ENCODE results near the gene TRMU.
"Not testable (repeated sequence)": the region's sequence is repeated elsewhere in the genome, so short reads cannot be mapped to it uniquely, and the experiment has no call there.

Gene TRMU

GRCh38 chr22:46390652-46391301, 55.3 kb downstream of the TRMU start:
- DNase-seq = no peak

DNA sequence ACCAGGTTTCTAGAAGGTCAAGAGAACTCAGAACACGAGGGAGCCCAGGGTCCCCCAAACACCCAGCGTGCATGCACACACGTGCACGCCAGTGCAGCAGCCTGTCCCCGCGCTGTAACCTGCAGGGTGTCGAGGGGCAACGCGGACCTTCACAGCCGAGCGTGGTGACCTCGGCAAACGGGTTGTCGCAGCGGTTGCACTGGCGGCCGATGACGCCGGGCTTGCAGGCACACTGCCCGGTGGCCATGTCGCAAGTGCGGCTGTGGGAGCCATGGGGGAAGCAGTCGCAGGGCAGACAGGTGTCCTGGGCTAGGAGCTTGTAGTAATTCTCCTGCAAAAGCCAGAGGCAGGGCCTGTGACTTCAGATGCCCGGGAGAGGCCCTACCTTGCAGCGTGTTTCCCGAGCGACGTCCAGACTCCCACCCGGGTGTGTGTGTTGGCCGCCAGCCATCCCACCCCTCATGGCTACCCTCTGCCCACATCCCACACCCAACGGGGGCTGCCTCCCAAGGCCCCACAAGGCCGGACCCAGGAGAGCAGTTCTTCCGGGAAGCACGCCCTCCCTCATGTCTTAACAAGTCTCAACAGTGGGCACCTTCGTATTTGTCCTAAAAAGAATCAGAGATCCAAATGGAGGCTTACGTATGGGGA, 56.1 kb downstream of the TRMU start:
- no peak for DNase-seq

GRCh38 chr22:46392137-46392844, 56.8 kb downstream of the TRMU start:
- no peak for DNase-seq

- peak; percentile 4 for DNase-seq
Measured at GRCh38 chr22:46393873-46394272, 58.4 kb downstream of the TRMU start.

GRCh38 chr22:46394622-46395021, 59.1 kb downstream of the TRMU start:
- no peak for DNase-seq

GRCh38 chr22:46395145-46395544, 59.6 kb downstream of the TRMU start:
- DNase-seq = no peak

GRCh38 chr22:46397049-46397448, 61.5 kb downstream of the TRMU start:
- DNase-seq = not testable (repeated sequence)

DNA sequence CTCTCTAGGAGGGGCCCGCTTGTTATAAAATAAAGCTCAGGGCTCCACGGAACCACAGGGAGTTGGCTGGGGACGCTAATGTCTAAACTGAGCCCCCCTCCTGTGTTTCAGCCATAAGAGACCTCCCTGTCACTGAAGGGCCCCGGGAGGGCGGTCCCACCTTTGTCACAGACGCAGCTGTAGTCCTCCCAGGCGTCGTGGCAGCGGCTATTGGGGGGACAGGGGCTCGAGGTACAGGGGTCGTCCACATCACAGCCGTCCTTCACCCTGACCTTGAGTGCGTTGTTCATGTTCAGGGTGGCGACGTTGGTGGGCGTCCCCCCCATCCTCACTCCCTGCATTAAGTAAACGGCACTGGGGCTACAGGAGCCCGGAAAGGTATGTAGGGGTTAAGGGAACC, 62.0 kb downstream of the TRMU start:
- DNase-seq = no peak

DNA sequence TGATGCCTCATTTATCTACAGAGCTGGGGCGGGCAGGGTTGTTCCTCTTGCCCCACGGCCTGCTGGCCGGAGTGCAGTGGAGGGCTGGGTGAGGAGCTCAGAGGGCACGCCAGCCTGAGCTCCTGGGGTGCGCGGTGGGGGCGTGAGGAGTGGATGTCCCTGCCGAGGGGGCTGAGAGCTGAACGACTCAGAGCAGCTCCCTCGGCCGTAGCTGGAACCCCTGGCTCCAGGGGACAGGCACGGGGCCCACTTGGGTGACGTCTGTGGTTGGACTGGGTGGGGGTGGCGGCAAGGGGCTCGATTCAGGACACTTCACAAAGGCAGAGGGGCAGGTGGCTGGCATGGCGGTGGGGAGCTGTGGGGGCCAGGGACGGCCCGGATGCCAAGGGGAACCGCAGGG, 62.4 kb downstream of the TRMU start:
- DNase-seq = no peak

DNA sequence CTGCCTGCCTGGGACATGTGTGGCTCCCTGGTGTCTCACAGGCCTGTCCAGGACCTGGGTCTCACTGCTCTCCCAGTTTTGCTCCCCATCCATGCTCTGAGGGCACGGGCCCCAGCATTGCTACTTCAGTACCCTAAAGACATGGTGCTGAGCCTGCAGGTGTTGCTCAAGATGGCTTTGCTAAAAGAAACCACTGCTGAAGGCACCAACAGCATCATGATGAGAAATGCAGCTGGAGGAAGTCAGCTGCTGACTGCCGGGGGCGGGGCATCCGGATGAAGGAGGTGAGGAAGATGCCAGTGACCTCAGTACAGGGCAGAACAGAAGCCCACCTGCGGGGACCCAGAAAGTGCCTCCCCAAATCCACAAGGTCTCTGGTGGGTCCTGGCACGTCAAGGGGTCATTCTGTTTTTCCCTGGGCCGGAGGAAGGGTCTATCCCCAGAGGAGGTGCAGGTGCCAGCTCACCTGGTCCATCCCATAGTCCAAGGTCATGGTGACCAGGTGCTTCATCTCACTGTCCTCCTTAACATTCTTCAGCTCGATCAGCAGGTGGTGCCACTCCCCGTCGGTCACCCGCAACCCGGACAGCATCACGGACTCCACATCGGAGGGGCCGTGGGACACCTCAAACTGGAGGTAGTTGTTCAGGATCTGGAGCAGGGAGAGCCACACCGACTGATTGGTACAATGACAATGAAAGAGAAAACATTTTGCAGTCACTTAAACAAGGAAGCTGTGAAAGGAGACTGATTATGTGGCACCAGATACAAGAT, 63.9 kb downstream of the TRMU start:
- no peak for DNase-seq

DNA sequence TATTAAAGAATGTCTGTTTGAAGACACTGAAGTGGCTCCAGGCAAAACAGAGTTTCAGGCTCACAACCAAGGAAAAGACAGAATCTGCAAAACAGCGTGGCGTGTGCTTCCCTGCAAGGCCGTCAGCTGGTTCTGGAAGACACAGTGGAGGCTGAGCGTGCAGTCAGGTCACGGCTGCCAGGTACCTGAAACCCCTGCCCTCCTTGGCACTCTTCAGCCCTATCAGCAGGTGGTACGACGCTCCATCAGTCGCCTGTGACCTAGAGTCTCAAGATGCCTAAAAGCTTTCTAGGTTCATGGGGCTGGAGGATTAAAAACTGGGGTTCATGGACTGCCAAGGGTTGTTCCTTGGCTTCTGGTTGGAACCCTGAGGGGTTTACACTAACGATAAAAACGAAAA, 65.9 kb downstream of the TRMU start:
- DNase-seq = no peak

- DNase-seq = no peak
Measured at GRCh38 chr22:46402505-46402904, 67.0 kb downstream of the TRMU start.

DNA sequence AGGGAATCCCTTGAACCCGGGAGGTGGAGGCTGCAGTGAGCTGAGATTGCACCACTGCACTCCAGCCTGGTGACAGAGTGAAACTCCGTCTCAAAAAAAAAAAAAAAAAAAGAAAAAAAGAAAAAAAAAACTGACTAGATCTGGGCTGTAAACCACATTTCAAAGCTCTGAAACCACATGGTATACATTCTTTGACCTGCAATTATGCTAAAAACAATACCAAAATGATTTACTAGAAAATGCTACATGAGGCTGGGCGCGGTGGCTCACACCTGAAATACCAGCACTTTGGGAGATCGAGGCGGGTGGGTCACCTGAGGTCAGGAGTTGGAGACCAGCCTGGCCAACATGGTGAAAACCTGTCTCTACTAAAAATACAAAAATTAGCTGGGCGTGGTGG, 68.4 kb downstream of the TRMU start:
- DNase-seq = not testable (repeated sequence)

DNA sequence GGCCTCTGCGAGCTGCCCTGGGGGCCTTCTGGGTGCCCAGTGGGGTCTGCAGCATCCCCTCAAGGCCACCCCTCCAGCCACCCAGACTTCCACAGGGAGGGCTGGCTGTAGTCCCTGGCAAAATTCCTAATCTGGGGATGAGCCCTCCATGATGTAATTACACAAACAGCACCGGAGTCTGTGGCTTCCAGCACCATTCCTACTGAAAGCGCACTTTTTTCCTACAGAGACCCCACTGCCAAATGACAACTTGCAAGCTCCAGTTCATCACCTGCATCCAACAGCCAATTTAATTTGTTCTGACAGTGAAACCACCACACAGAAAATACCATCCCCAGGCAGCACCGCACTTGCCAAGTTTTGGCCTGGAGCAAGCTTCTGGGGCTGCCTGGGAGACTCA, 70.4 kb downstream of the TRMU start:
- DNase-seq = no peak

- no peak for DNase-seq
Measured at GRCh38 chr22:46406349-46406748, 70.8 kb downstream of the TRMU start.

- DNase-seq = no peak
Measured at GRCh38 chr22:46406791-46407190, 71.3 kb downstream of the TRMU start.

All from central memory CD4-positive, alpha-beta T cell (primary cell).